Stimulated activated CD4-positive, alpha-beta T cell treated with anti-CD3 and anti-CD28 coated beads, TNF-alpha, amount 100 ng/mL, for 4 hours (primary cell): ENCODE measurements around the gene SORBS1.

Experiments
- DNase-seq, 3 experiments: peaks; one replicate each; pipeline ENCODE4 v3.0.0-alpha.2; 2020; ENCODE audit warnings: low read depth in 3 of 3

The SORBS1 gene

GRCh38 chr10:95414016-95414830 is 146.9 kb downstream of the SORBS1 start:
- no peak for DNase-seq

- DNase-seq: no peak
Measured at GRCh38 chr10:95413588-95413987, 147.6 kb downstream of the SORBS1 start.

- no peak for DNase-seq
Measured at GRCh38 chr10:95411635-95412034, 149.5 kb downstream of the SORBS1 start.

GRCh38 chr10:95408983-95409873 is 151.9 kb downstream of the SORBS1 start:
- no peak for DNase-seq

- no peak for DNase-seq
Measured at GRCh38 chr10:95408148-95408960, 152.8 kb downstream of the SORBS1 start.

GRCh38 chr10:95407546-95407945 is 153.6 kb downstream of the SORBS1 start:
- DNase-seq: no peak

GRCh38 chr10:95406651-95407280 is 154.4 kb downstream of the SORBS1 start:
- DNase-seq: no peak

- no peak for DNase-seq
Measured at GRCh38 chr10:95405655-95406054, 155.5 kb downstream of the SORBS1 start.

- no peak for DNase-seq
Measured at GRCh38 chr10:95404864-95405263, 156.3 kb downstream of the SORBS1 start.

GRCh38 chr10:95404462-95404858 is 156.7 kb downstream of the SORBS1 start:
- no peak for DNase-seq

- DNase-seq: no peak
Measured at GRCh38 chr10:95403700-95404461, 157.3 kb downstream of the SORBS1 start.

GRCh38 chr10:95401704-95402469 is 159.3 kb downstream of the SORBS1 start:
- DNase-seq: no peak

- DNase-seq: no peak
Measured at GRCh38 chr10:95400787-95401186, 160.4 kb downstream of the SORBS1 start.

- no peak for DNase-seq
Measured at GRCh38 chr10:95399183-95399582, 162.0 kb downstream of the SORBS1 start.

GRCh38 chr10:95397747-95398146 is 163.4 kb downstream of the SORBS1 start:
- no peak for DNase-seq

GRCh38 chr10:95395947-95396449 is 165.2 kb downstream of the SORBS1 start:
- no peak for DNase-seq

GRCh38 chr10:95394161-95394880 is 166.8 kb downstream of the SORBS1 start:
- no peak for DNase-seq

- no peak for DNase-seq
Measured at GRCh38 chr10:95392681-95393164, 168.4 kb downstream of the SORBS1 start.

- no peak for DNase-seq
Measured at GRCh38 chr10:95392217-95392584, 169.0 kb downstream of the SORBS1 start.
